ENCODE measurements around the gene CDS1.

The CDS1 gene

DNA sequence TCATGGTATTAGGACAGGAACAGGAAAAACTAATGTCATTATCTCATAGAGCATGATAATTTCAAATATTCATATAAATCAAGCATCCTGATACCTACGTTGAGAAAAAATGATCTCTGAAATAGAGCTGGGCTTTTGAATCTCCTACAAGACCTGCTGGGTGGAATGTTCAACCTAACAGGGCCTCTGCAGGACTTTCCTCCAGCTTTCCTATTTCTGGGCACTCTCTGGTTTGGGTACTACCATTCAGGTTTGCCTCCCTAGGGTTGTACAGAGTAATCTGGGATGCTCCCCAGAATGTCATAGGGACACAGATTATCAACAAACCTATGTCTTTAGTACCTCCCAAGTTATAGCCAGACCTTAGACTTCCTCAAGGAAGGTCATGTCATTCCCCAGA lies 108.9 kb downstream of the CDS1 start:
- H3K4me3 ChIP-seq (ENCODE audit: low read length), result no peak overlapping the region
- no peak for TF ChIP-seq ZNF274 (IDR thresholded peaks at IDR 0.05; ENCODE audit: low read depth, low read length)

DNA sequence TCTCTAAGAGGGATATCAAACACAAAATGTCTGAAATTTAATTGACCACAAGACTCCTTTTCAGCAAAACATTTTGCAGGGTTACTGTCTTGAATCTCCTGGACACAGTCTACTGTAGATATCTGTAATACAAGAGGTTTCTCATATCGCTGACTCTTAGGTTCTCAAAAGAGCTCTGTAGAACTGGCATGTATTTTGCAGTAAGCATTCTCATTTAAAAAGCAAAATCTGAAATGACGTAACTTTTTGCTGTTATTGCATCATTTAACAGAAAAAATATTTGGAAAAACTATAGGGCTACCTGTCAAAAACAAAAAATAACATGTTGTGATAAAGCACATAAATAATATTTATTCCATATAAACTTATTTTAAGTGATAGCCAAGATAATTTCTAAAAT lies 114.2 kb downstream of the CDS1 start:
- H3K4me3 ChIP-seq (ENCODE audit: low read length), result no peak overlapping the region
- no peak for TF ChIP-seq ZNF274 (IDR thresholded peaks at IDR 0.05; ENCODE audit: low read depth, low read length)

DNA sequence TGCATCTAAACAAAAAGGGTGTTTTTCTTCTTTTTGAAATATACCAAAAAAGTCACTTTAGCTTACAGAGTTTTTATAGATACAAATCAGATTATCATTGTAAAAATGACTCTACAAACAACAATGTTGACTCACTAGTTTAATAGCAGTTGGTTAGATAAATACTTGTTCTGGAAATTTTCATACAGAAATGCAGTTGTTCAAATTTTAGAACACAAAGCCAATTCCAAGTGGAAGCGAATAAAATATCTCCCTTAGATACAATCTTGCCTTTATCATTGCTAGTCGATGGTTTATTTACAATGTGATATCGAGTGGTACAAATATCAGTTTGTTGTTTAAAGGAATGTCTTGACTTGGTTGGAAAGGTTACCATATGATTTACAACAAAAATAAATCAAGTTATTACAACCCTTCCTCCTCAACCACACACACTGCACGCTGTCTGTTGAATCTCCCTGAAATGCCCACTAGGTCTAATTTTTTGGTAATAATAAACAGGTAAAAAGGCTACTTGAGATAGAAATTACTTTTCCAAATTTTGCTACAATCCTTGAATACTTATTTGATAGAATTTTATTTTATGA lies 114.8 kb downstream of the CDS1 start:
- no peak for TF ChIP-seq ZNF274 (IDR thresholded peaks at IDR 0.05; ENCODE audit: low read depth, low read length)
- no peak overlapping the region for H3K4me3 ChIP-seq (ENCODE audit: low read length)

DNA sequence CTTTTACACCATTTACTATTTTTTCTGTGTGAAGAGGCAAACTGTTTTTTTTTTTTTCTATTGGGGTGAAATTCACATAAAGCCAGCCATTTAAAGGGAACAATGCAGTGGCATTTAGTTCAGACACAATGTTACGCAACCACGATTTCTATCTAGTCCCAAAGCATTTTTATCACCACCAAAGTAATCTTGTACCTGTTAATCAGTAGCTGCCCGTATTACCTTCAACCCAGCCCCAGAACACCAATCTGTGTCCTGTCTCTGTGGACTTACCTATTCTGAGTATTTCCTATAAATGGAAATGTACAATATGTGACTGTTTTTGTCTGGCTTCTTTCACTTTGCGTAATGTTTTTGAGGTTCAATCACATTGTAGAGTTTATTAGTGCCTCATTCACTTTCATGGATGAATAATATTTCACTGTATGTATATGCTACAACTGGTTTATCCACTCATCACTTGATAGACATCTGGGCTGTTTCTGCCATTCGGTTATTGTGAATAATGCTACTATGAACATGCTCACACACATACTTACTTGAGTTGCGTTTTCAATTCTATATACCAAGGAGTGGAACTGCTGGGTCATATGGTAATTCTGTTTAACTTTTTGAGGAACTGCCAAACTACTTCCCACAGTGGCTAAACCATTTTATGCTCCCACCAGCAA lies 116.2 kb downstream of the CDS1 start:
- no peak for TF ChIP-seq ZNF274 (IDR thresholded peaks at IDR 0.05; ENCODE audit: low read depth, low read length)
- no peak overlapping the region for H3K4me3 ChIP-seq (ENCODE audit: low read length)
